PC-9 (cell line): ENCODE data around the gene TLL2.

Experiments
- CTCF ChIP-seq: fragments of 200-600 bp; sonication (generic); conservative IDR thresholded peaks from 2 replicates; pipeline ENCODE4 v1.6.1; 2017; ENCODE audit warnings: mixed run types, antibody characterized with exemption, mild to moderate bottlenecking, moderate library complexity
- EZH2 ChIP-seq: fragments of 200-600 bp; sonication (generic); IDR thresholded peaks from 2 replicates; pipeline ENCODE4 v1.8.0; 2017; ENCODE audit warnings: antibody characterized with exemption, low read depth

DNA sequence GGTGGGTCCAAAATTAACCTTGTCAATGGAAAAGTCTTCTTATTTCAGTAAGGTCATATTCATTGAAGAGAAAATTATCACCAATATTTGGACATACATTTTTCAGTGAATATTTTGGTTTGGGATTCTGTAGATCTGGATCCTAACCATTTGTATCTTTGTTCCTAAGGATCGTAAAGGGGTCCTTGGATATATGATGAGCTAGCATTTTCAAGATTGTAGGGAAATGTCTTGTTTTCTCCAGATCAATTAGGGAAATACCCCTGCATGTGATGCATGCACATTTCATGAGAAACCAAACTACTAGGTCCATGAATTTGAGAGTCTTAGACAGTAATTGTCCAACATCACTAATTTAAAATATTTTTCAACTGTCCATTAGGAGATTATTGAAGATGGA lies 191.5 kb downstream of the TLL2 start:
- TF ChIP-seq CTCF (no peak), EZH2 (no peak)
